HCT116 (cell line): ENCODE results near the gene UGP2.

Source experiments
- EZH2 ChIP-seq: fragments of 200-600 bp; sonication (generic); IDR thresholded peaks from 2 replicates; pipeline ENCODE4 v1.6.1; 2017; ENCODE audit warnings: antibody characterized with exemption, mixed run types
- EZH2phosphoT487 ChIP-seq: fragments of 200-600 bp; IDR thresholded peaks from 2 replicates; pipeline ENCODE4 v1.6.1; 2018; ENCODE audit warnings: antibody characterized with exemption, borderline replicate concordance
- POLR2A ChIP-seq: IDR thresholded peaks from 2 replicates; pipeline ENCODE4 v1.7.0; 2011; ENCODE audit warnings: borderline replicate concordance; ENCODE audit not compliant: insufficient read depth, insufficient read length; ENCODE audit errors: extremely low read depth
- RAD21 ChIP-seq: IDR thresholded peaks from 2 replicates; pipeline ENCODE4 v1.6.1; 2012; ENCODE audit warnings: low read depth, mild to moderate bottlenecking
- SP1 ChIP-seq: IDR thresholded peaks from 2 replicates; pipeline ENCODE4 v1.6.1; 2012; ENCODE audit warnings: low read depth
- TF ChIP-seq, protein P1 (sequence below), 3 experiments: fragments of 200-600 bp in 1 of 3; sonication (generic) in 1 of 3; IDR thresholded peaks in 2 of 3; conservative IDR thresholded peaks in 1 of 3; 2 replicates each; pipeline ENCODE4 v1.5.1; 2012 to 2017; ENCODE audit warnings: low read depth in 2 of 3, low read length in 2 of 3, antibody characterized with exemption in 1 of 3, borderline replicate concordance in 1 of 3, control low read depth in 1 of 3, mild to moderate bottlenecking in 1 of 3, mixed read lengths in 1 of 3, mixed run types in 1 of 3, moderate library complexity in 1 of 3; ENCODE audit not compliant: insufficient read depth in 1 of 3
- TF ChIP-seq, protein P2 (sequence below): IDR thresholded peaks from 2 replicates; pipeline ENCODE4 v1.6.1; 2012; ENCODE audit warnings: low read depth
- TF ChIP-seq, protein P3 (sequence below): IDR thresholded peaks from 2 replicates; pipeline ENCODE4 v1.6.1; 2011; ENCODE audit warnings: mild to moderate bottlenecking, low read length, moderate library complexity; ENCODE audit not compliant: insufficient replicate concordance; ENCODE audit errors: extremely low read depth

DNA sequence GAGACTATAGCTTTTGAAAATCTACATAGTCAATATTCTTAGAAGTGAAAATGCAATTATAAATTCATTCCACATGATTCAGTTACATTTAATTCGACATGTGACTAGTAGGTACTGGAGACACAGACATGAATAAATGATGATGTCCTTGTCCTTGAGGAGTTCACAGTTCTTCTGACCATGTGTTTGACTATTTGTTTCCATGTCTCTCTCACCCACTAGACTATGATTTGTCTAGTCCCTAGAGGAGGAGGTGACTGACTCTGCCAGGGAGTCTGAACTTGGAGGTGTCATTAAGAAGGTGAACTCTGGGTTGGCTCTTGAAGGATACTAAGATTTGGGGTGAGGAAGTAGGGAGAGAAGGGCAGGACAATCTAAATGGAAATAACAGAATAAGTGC is 20.7 kb upstream of the UGP2 start:
- no peak for TF ChIP-seq POLR2A
- TF ChIP-seq, protein P1, sequence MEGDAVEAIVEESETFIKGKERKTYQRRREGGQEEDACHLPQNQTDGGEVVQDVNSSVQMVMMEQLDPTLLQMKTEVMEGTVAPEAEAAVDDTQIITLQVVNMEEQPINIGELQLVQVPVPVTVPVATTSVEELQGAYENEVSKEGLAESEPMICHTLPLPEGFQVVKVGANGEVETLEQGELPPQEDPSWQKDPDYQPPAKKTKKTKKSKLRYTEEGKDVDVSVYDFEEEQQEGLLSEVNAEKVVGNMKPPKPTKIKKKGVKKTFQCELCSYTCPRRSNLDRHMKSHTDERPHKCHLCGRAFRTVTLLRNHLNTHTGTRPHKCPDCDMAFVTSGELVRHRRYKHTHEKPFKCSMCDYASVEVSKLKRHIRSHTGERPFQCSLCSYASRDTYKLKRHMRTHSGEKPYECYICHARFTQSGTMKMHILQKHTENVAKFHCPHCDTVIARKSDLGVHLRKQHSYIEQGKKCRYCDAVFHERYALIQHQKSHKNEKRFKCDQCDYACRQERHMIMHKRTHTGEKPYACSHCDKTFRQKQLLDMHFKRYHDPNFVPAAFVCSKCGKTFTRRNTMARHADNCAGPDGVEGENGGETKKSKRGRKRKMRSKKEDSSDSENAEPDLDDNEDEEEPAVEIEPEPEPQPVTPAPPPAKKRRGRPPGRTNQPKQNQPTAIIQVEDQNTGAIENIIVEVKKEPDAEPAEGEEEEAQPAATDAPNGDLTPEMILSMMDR (IDR thresholded peaks at IDR 0.05 in 2 of 3, conservative IDR thresholded peaks at IDR 0.05 in 1 of 3; ENCODE audit: borderline replicate concordance in 1 of 3, insufficient read depth in 1 of 3, low read depth in 2 of 3, low read length in 2 of 3), result no peak
- TF ChIP-seq EZH2phosphoT487, result no peak
- TF ChIP-seq EZH2, result no peak
- TF ChIP-seq, protein P2, sequence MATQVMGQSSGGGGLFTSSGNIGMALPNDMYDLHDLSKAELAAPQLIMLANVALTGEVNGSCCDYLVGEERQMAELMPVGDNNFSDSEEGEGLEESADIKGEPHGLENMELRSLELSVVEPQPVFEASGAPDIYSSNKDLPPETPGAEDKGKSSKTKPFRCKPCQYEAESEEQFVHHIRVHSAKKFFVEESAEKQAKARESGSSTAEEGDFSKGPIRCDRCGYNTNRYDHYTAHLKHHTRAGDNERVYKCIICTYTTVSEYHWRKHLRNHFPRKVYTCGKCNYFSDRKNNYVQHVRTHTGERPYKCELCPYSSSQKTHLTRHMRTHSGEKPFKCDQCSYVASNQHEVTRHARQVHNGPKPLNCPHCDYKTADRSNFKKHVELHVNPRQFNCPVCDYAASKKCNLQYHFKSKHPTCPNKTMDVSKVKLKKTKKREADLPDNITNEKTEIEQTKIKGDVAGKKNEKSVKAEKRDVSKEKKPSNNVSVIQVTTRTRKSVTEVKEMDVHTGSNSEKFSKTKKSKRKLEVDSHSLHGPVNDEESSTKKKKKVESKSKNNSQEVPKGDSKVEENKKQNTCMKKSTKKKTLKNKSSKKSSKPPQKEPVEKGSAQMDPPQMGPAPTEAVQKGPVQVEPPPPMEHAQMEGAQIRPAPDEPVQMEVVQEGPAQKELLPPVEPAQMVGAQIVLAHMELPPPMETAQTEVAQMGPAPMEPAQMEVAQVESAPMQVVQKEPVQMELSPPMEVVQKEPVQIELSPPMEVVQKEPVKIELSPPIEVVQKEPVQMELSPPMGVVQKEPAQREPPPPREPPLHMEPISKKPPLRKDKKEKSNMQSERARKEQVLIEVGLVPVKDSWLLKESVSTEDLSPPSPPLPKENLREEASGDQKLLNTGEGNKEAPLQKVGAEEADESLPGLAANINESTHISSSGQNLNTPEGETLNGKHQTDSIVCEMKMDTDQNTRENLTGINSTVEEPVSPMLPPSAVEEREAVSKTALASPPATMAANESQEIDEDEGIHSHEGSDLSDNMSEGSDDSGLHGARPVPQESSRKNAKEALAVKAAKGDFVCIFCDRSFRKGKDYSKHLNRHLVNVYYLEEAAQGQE, result no peak
- no peak for TF ChIP-seq RAD21
- TF ChIP-seq, protein P3, sequence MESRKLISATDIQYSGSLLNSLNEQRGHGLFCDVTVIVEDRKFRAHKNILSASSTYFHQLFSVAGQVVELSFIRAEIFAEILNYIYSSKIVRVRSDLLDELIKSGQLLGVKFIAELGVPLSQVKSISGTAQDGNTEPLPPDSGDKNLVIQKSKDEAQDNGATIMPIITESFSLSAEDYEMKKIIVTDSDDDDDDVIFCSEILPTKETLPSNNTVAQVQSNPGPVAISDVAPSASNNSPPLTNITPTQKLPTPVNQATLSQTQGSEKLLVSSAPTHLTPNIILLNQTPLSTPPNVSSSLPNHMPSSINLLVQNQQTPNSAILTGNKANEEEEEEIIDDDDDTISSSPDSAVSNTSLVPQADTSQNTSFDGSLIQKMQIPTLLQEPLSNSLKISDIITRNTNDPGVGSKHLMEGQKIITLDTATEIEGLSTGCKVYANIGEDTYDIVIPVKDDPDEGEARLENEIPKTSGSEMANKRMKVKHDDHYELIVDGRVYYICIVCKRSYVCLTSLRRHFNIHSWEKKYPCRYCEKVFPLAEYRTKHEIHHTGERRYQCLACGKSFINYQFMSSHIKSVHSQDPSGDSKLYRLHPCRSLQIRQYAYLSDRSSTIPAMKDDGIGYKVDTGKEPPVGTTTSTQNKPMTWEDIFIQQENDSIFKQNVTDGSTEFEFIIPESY, result no peak
- TF ChIP-seq SP1, result no peak
